HG03571 (cell line): Measurements from ENCODE around the gene DCBLD1.

Source experiments
- ATAC-seq: cut with Tn5 transposase; IDR thresholded peaks from one replicate; pipeline ENCODE4 v1.9.1; 2021; ENCODE audit not compliant: unreplicated experiment

Gene DCBLD1

DNA sequence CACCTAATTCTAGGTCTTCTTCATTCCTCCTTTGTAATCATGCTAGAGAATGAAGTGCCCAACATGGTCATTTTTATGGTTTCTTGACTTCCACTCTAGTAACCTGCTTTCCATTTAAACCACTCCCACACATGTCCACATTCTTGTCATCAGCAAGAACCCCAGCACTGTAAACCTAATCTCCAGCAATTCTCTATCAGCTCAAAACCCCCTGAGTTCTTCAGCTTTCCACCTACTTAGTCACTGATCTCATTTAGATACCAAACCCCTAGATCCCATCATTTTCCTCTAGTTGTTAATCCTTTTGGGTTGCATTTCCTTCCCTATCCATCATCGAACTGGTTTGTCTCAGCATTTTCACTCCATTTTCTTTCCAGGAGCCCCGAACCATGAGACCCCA lies 70.1 kb downstream of the DCBLD1 start:
- no peak for ATAC-seq

- ATAC-seq = no peak
Observed at GRCh38 chr6:117553142-117553541, 70.7 kb downstream of the DCBLD1 start.

- ATAC-seq = no peak
Observed at GRCh38 chr6:117555262-117555849, 72.9 kb downstream of the DCBLD1 start.

DNA sequence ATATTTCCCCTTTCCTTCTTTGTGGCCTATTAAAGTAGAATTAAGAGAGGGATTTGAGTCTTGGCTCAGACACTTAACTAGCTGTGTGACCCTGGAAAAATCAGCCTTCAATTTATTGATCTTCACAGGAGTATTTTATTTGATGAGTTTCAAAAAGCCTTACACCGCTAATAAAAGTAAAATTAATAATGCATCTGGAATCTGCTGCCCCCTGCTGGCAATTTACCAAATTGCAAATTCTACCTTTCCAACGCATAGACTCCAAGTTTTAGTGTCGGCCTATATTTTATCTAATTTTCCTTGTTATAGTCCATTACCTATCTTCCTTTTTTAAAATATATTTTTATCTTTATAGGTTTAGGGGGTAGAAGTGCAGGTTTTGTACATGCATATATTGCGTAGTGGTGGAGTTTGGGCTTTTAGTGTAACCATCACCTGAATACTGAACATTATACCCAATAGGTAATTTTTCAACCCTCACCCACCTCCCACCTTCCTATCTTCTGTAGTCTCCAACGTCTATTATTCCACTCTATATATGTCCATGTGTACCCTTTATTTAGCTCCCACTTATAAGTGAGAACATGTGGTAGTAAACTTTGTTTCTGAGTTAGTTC lies 73.5 kb downstream of the DCBLD1 start:
- ATAC-seq = no peak

- ATAC-seq = no peak
Observed at GRCh38 chr6:117557951-117558350, 75.5 kb downstream of the DCBLD1 start.

DNA sequence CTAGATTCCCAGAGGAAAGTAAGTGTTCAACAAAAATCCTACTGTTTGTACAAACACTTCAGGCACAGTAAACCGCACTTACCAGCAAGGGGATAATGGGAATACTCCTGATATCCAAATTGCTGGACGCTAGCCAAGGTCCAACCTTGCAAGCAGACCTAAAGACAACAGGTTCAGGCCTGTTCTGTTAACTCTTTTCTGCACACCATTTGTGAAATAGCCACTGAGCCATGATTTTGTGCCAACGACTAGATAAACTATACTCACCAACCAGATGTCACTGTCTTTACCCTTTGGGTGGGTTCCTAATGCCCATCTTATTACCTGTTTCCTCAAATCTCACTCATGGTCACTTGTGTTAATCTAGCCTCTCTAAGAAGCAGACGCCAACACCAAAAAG lies 76.3 kb downstream of the DCBLD1 start:
- ATAC-seq = no peak

DNA sequence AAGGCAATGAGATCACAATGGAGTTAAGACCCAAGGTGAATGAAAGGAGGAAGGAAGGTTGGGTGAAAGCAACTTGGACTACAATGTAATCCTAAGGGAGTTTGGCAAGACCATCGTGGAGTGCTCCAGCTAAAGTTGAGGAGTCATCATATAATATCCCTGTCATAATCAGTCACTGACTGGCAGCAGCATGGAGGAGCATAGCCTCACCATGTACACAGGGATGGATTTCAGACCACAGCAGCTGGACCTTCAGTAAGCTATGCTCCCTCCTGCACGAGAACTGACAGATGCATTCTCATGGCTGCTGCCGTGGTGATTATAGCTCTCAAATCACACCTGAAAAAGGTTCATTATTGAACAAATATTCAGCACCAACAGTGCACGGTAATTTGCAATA lies 76.8 kb downstream of the DCBLD1 start:
- ATAC-seq = no peak

DNA sequence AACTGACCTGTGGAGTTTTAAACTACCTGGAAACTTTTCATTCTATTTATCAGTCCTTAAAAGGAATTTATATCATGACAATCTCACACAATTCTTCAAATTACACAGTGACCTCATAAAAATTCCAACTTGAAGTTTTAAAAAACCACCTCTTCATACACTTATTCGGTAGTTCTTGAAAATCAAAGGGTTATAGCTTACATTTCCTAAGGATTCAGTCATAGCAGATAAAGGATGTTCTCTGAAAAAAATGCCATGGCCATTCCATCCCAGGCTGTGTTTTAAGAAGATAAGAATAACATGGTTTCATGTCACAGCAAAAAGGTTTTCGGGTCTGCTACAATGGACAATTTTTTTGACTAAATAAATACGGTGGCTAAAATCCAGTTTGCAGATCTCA lies 78.7 kb downstream of the DCBLD1 start:
- ATAC-seq = no peak

DNA sequence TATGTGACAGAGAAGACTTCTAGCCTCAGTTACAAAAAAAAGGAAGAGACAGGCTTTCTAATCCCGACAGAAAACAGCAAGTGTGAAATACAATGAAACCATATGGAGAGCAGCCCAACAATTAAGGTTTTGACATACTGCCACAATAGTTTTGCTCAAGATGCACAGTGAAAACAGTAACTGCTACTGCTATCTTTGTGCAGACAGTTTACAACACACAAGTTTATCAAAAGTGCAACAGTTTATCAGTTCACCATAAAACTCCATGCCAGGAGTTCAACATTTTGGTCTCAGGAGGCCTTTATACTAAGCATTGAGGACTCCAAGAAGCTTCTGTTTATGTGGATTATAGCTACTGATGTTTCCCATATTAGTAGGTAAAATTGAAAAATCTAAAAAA lies 82.2 kb downstream of the DCBLD1 start:
- no peak for ATAC-seq

DNA sequence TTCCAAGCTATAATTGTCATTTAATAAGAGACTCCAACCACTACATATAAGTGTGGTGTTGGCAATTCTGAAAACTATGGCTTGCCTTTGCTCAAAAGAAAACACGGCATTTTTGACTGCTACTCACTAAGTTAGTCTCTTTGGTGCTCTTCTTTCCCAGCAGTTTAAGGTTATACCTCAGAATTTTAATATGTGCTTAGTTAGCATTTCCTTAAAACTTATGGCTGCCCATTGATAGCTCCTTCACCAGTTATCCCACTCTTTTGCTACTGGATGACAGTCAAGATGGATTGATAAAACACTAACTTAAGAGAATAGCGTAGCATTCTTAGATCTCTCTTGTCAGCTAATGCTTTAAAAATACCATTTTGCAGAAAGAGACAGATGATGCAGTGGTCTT lies 85.8 kb downstream of the DCBLD1 start:
- ATAC-seq = no peak

DNA sequence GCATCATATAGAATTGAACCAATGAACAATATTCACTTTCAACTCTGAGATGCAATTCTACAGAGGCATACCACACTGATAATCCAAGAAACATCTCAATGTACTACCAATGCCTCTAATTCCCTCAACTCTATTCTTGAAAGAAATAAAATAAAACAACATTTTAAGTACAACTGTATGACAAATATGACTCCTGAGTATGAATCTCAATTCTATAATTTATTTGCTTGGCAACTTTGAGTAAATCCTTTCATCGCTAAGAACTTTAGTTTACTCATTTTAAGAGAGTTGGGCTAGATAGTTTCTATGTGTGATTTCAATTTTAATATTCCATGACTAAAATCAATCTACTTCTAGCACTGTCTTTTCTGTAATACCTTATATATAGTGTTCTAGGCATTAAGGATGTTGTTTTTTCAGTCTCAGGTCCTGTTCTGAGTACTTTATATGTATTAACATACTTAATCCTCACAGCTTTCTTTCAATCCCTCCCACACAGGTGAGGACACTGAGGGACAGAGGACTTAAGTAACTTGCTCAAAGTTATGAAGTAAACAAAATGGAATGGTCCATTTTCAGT lies 86.4 kb downstream of the DCBLD1 start:
- ATAC-seq = no peak

GRCh38 chr6:117573006-117573680 lies 90.7 kb downstream of the DCBLD1 start:
- ATAC-seq = no peak

GRCh38 chr6:117574198-117574597 lies 91.7 kb downstream of the DCBLD1 start:
- no peak for ATAC-seq

GRCh38 chr6:117585647-117586046 lies 103.2 kb downstream of the DCBLD1 start:
- ATAC-seq = no peak

GRCh38 chr6:117590447-117590846 lies 108.0 kb downstream of the DCBLD1 start:
- no peak for ATAC-seq

DNA sequence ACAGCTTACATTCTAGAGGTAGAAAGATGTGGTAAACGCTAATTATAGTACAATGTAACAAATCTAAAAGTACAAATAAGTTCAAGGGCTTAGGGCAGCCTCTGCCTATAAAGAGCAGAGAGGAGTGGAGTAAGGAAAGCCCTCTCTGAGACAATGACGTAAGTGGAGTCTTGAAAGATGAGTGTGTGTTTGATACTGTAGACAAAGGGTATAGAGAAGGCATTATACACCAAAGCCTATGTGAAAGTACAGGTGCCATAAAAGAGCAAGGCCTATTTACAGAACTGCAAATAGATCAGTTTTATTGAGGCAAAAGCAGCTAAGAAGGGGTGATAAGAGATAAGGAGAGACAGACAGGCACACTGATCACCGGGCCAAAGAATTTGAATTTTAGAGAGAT lies 108.9 kb downstream of the DCBLD1 start:
- no peak for ATAC-seq

DNA sequence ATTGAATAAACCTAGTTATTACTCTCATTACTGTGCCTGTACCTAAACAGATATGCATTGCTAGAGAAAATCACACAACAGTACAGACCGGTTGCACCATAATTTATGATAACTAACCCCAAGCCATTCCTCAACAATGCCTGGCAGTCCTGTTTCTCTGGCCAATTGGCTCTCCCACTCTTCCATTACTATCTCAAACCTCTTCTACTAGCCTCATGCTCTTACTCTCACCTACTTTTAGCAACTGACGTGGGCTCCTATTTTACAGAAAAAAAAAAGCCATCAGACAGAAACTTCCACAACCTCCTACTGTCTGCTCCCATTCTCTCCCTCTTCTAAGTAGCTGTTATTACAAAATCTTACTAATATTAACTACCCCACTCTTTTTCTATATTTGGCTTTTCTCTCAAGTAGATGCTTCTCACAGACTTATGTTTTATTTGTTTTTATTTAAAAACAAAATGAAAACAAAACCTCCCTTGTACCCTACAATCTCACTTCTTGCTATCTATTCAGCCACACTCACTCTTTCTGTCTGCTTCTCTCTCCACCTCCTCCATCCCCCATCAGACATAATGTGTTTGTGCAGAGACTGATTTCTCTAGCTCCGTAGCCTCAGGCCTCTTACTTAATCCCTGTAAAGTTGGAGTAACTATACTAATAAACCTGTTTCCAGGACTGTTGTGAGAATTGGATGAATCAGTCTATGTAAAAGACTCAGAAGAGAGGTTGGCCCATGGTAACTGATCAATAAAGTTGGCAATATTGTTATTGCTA lies 110.7 kb downstream of the DCBLD1 start:
- ATAC-seq = no peak

DNA sequence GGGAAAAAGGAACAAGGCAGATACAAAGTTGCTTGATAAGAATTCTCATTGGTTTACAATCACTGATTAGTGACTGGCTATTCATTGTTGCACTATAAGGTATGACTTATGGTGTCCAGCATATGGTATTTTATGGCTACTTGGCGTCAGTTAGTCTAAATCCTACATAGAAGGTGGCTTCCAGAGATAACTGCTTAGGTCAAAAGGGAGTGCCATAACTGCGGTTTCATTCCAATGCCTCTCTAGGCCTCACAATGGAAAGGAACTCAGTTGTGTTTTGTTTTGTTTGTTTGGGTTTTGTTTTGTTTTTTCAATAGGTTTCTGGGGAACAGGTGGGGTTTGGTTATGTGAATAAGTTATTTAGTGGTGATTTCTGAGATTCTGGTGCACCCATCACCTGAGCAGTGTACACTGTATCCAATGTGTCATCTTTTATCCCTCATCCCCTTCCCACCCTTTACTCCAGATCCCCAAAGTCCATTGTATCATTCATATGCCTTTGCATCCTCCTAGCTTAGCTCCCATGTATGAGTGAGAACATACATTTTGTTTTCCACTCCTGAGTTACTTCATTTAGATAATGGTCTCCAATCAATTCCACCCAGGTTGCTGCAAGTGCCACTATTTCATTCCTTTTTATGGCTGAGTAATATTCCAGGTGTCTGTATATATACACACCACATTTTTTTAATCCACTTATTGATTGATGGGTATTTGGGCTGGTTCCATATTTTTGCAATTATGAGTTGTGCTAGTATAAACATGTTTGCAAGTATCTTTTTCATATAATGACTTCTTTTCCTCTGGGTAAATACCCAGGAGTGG lies 112.8 kb downstream of the DCBLD1 start:
- no peak for ATAC-seq

DNA sequence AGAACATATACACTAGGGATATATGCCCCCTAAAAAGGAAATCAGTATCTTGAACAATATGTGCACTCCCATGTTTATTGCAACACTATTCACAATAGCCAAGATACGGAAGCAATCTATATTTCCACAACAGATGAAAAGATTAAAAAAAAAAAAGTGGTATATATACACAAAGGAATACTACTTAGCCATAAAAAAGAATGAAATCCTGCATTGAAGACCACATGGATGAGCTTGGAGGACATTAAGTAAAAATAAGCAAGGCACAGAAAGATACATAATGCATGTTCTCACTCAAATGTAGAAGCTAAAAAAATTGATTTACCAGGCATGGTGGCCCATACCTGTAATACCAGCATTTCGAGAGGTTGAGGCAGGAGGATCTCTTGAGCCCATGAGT lies 115.3 kb downstream of the DCBLD1 start:
- ATAC-seq = no peak
